Skeletal muscle cell (primary cell): ENCODE data around the gene PRELP.
"Not testable (repeated sequence)": the region's sequence is repeated elsewhere in the genome, so short reads cannot be mapped to it uniquely, and the experiment has no call there.

Source experiments
- DNase-seq: peaks from one replicate; pipeline ENCODE4 v3.0.0-alpha.2; 2010; ENCODE audit warnings: low read depth
- H3K4me3 ChIP-seq: 2 replicates; pipeline ENCODE4 v1.5.1; 2011; ENCODE audit warnings: low read depth, mild to moderate bottlenecking, control low read depth, low read length, moderate library complexity

PRELP gene

GRCh38 chr1:203451836-203452784 lies 23.5 kb upstream of the PRELP start:
- DNase-seq, result no peak
- H3K4me3 ChIP-seq, result no peak overlapping the region

- no peak for DNase-seq
- no peak overlapping the region for H3K4me3 ChIP-seq
Observed at GRCh38 chr1:203453016-203453415, 22.6 kb upstream of the PRELP start.

- DNase-seq, result no peak
- no peak overlapping the region for H3K4me3 ChIP-seq
Observed at GRCh38 chr1:203453616-203454015, 22.0 kb upstream of the PRELP start.

GRCh38 chr1:203454986-203455471 lies 20.6 kb upstream of the PRELP start:
- no peak for DNase-seq
- H3K4me3 ChIP-seq, result no peak overlapping the region

- no peak for DNase-seq
- H3K4me3 ChIP-seq, result no peak overlapping the region
Observed at GRCh38 chr1:203455706-203456105, 19.9 kb upstream of the PRELP start.

- no peak for DNase-seq
- no peak overlapping the region for H3K4me3 ChIP-seq
Observed at GRCh38 chr1:203456577-203456976, 19.0 kb upstream of the PRELP start.

- no peak for DNase-seq
- H3K4me3 ChIP-seq, result no peak overlapping the region
Observed at GRCh38 chr1:203458078-203458477, 17.5 kb upstream of the PRELP start.

- no peak for DNase-seq
- no peak overlapping the region for H3K4me3 ChIP-seq
Observed at GRCh38 chr1:203459671-203460201, 15.9 kb upstream of the PRELP start.

- no peak for DNase-seq
- no peak overlapping the region for H3K4me3 ChIP-seq
Observed at GRCh38 chr1:203461717-203462116, 13.9 kb upstream of the PRELP start.

- H3K4me3 ChIP-seq, result no peak overlapping the region
- no peak for DNase-seq
Observed at GRCh38 chr1:203462143-203462542, 13.5 kb upstream of the PRELP start.

GRCh38 chr1:203462878-203463277 lies 12.7 kb upstream of the PRELP start:
- DNase-seq, result peak; percentile 23
- H3K4me3 ChIP-seq, result no peak overlapping the region

- no peak overlapping the region for H3K4me3 ChIP-seq
- no peak for DNase-seq
Observed at GRCh38 chr1:203463469-203464062, 12.0 kb upstream of the PRELP start.

GRCh38 chr1:203464226-203464625 lies 11.4 kb upstream of the PRELP start:
- H3K4me3 ChIP-seq, result no peak overlapping the region

GRCh38 chr1:203464743-203465142 lies 10.9 kb upstream of the PRELP start:
- no peak overlapping the region for H3K4me3 ChIP-seq
- DNase-seq, result no peak

More at GRCh38 chr1:203464226-203464625, 11.4 kb upstream of the PRELP start:
- DNase-seq, result no peak

- DNase-seq, result no peak
- H3K4me3 ChIP-seq, result no peak overlapping the region
Observed at GRCh38 chr1:203465146-203465798, 10.3 kb upstream of the PRELP start.

- no peak overlapping the region for H3K4me3 ChIP-seq
- no peak for DNase-seq
Observed at GRCh38 chr1:203465948-203466347, 9.7 kb upstream of the PRELP start.

GRCh38 chr1:203466906-203467549 lies 8.6 kb upstream of the PRELP start:
- not testable (repeated sequence) for H3K4me3 ChIP-seq, DNase-seq

GRCh38 chr1:203467550-203467921 lies 8.1 kb upstream of the PRELP start:
- no peak overlapping the region for H3K4me3 ChIP-seq
- DNase-seq, result no peak

GRCh38 chr1:203468326-203468725 lies 7.3 kb upstream of the PRELP start:
- DNase-seq, result no peak
- no peak overlapping the region for H3K4me3 ChIP-seq

- H3K4me3 ChIP-seq, result no peak overlapping the region
- DNase-seq, result no peak
Observed at GRCh38 chr1:203470240-203470639, 5.4 kb upstream of the PRELP start.
